Measurements from ENCODE around the gene RHPN2. TPM values are rescaled to one million over a fixed set of nuclear protein-coding genes. Genes with fewer than 3 reads are reported as not detected.

RHPN2 gene
- total and polyA plus RNA-seq, 4 donors: 4.0 to 17.5 (median 11.5) TPM

DNA sequence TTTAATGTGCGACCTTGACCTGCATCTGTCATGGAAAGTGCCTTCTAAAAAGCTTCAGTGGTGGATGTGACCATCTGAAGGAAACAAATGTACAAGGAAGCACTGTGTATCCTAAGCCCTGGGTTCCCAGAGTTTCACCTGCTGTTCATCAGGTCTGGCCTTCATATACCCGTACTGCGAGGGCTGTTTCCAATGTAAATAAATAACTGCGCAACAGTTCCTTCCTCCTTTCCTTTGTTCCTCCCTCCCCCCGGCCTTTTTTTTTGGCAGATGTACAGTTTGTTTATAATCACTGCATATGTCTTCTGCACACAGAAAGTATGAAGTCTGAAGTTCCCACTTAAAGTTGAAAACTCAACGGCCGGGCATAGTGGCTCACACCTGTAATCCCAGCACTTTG, 87.4 kb downstream of the RHPN2 start:
- Histone ChIP-seq H3K36me3 (ENCODE audit: control insufficient read depth in 4 of 4, insufficient read depth in 4 of 4, low read length in 4 of 4) (peaks cover 0 to 3% (median 0%) of the 10 kb centered on the region in 4 donors), H3K4me3 (no peak overlapping the region), H3K9ac (ENCODE audit: insufficient read depth in 1 of 2, low read length in 2 of 2) (peak overlapping the region in 1 of 2 donors; percentile 5), H3K9me3 (ENCODE audit: control insufficient read depth in 4 of 4, insufficient read depth in 3 of 4, low read length in 3 of 4) (no peaks in the 10 kb centered on the region), H3K27me3 (ENCODE audit: control insufficient read depth in 3 of 3, insufficient read depth in 3 of 3, low read length in 2 of 3) (no peaks in the 10 kb centered on the region), H3K27ac (ENCODE audit: low read depth in 1 of 2, low read length in 1 of 2) (no peak overlapping the region), H3K4me1 (ENCODE audit: control insufficient read depth in 5 of 5, insufficient read depth in 5 of 5, low read length in 5 of 5) (peaks cover 0 to 6% (median 2%) of the 10 kb centered on the region in 5 donors)
- DNase-seq: peak; percentile 22 to 68 (median 61)
- ATAC-seq (ENCODE audit: insufficient read depth, low FRiP score): no peak
- TF ChIP-seq, protein P1, sequence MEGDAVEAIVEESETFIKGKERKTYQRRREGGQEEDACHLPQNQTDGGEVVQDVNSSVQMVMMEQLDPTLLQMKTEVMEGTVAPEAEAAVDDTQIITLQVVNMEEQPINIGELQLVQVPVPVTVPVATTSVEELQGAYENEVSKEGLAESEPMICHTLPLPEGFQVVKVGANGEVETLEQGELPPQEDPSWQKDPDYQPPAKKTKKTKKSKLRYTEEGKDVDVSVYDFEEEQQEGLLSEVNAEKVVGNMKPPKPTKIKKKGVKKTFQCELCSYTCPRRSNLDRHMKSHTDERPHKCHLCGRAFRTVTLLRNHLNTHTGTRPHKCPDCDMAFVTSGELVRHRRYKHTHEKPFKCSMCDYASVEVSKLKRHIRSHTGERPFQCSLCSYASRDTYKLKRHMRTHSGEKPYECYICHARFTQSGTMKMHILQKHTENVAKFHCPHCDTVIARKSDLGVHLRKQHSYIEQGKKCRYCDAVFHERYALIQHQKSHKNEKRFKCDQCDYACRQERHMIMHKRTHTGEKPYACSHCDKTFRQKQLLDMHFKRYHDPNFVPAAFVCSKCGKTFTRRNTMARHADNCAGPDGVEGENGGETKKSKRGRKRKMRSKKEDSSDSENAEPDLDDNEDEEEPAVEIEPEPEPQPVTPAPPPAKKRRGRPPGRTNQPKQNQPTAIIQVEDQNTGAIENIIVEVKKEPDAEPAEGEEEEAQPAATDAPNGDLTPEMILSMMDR (IDR thresholded peaks at IDR 0.05; ENCODE audit: control extremely low read depth, extremely low read depth): no peak
- 30 to 69% methylated on average over 7 of the region's 7 CpGs for WGBS, 2 donors

DNA sequence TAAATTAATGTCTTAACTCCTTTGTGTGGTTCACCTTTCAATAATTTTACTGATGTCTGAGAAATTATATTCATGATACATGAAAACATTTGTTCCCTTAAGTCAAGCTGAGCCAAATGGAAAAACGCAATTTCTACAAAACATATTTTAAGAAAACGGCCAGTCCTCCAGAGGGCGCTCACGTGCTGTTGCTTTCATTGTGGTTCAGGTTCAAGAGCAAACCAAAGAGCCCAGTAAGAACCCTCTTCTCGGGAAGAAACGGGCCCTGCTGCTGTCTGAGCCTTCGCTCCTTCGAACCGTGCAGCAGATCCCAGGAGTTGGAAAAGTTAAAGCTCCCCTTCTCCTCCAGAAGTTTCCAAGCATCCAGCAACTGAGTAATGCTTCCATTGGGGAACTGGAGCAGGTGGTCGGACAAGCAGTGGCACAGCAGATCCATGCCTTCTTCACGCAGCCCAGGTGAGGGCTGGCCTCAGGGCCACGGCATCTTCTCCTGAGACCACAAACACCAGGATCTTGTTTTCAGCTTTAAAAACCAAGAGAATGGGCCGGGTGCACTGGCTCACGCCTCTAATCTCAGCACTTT, 88.4 kb downstream of the RHPN2 start:
- DNase-seq (peak; percentile 68 to 70 (median 69)), ATAC-seq (ENCODE audit: insufficient read depth, low FRiP score) (no peak)
- no peak overlapping the region for H3K27ac ChIP-seq (ENCODE audit: low read depth in 1 of 2, low read length in 1 of 2)
- H3K36me3 ChIP-seq (ENCODE audit: control insufficient read depth in 4 of 4, insufficient read depth in 4 of 4, low read length in 4 of 4): peaks cover 0 to 3% (median 0%) of the 10 kb centered on the region in 4 donors
- 46 to 52% methylated on average over 14 of the region's 14 CpGs for WGBS, 2 donors
- H3K4me1 ChIP-seq (ENCODE audit: control insufficient read depth in 5 of 5, insufficient read depth in 5 of 5, low read length in 5 of 5): peaks cover 0 to 6% (median 2%) of the 10 kb centered on the region in 5 donors
- H3K9ac ChIP-seq (ENCODE audit: insufficient read depth in 1 of 2, low read length in 2 of 2): no peak overlapping the region
- H3K27me3 ChIP-seq (ENCODE audit: control insufficient read depth in 3 of 3, insufficient read depth in 3 of 3, low read length in 2 of 3): no peaks in the 10 kb centered on the region
- no peaks in the 10 kb centered on the region for H3K9me3 ChIP-seq (ENCODE audit: control insufficient read depth in 4 of 4, insufficient read depth in 3 of 4, low read length in 3 of 4)
- TF ChIP-seq, protein P1 (IDR thresholded peaks at IDR 0.05; ENCODE audit: control extremely low read depth, extremely low read depth): peak; percentile 59
- H3K4me3 ChIP-seq: no peak overlapping the region

DNA sequence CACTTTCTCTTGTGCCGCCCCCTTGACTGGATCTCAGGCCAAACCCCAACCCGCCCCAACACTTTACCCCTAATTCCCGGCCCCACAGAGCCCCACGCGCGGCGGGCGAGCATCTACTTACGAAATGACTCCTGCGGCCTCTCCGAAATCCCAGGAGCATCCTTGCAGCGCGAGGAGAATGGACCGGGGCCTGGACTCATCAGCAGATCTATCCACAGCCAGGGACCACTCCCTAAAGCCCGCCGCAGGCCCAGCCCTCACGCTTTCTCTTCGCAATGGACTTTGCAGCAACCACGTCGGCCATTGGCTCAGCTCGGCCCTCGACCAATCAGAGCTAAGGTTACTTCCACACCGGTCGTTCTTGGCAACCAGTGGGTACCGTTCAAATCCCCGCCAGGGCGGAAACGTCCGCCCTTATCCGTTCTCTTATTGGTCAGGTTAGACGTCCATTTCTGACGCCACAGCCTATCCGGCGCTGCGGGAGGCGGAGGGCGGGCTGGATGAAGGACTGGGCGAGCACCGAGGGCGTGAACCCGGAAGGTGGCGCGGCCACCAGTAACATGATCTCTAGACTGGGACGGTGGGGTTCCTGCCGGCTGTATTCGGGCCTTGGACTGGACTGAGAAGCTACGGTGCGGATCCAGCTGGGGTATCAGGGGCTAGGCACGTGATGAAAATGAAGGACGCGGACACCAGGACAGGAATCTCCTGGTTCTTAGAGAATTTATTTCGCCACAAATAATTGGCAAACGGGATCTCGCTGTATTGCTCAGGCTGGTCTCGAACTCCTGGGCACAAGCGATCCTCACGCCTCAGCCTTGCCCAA, 92.8 kb downstream of the RHPN2 start, which contains the start of the genes CEP89 and FAAP24:
TSS of gene CEP89 (minus strand) at position 244 of the 826 bp plus-strand sequence. CDS start at position 160, 84 bp downstream.
TSS of gene FAAP24 (plus strand) at position 528 of the 826 bp plus-strand sequence. CDS start 955 bp downstream, outside the sequence.
- DNase-seq (peak; percentile 99 to 100 (median 100)), ATAC-seq (ENCODE audit: insufficient read depth, low FRiP score) (peak; percentile 99)
- Histone ChIP-seq H3K27ac (ENCODE audit: low read depth in 1 of 2, low read length in 1 of 2) (peak within 1 kb of the TSS; percentile 50 to 89), H3K36me3 (ENCODE audit: control insufficient read depth in 4 of 4, insufficient read depth in 4 of 4, low read length in 4 of 4) (peaks cover 0 to 9% (median 9%) of the 10 kb centered on the region in 4 donors), H3K4me3 (peak within 1 kb of the TSS; percentile 73), H3K27me3 (ENCODE audit: control insufficient read depth in 3 of 3, insufficient read depth in 3 of 3, low read length in 2 of 3) (no peaks in the 10 kb centered on the region), H3K9me3 (ENCODE audit: control insufficient read depth in 4 of 4, insufficient read depth in 3 of 4, low read length in 3 of 4) (peaks cover 0 to 1% (median 0%) of the 10 kb centered on the region in 4 donors), H3K4me1 (ENCODE audit: control insufficient read depth in 5 of 5, insufficient read depth in 5 of 5, low read length in 5 of 5) (peaks cover 0 to 7% (median 4%) of the 10 kb centered on the region in 5 donors), H3K9ac (ENCODE audit: insufficient read depth in 1 of 2, low read length in 2 of 2) (peak within 1 kb of the TSS; percentile 28 to 74)
- 1% methylated on average over 57 of the region's 57 CpGs for WGBS, 2 donors
- TF ChIP-seq, protein P1 (IDR thresholded peaks at IDR 0.05; ENCODE audit: control extremely low read depth, extremely low read depth): no peak
